NCI-H69 (cell line): ENCODE results near the gene GRK1.

Experiments
- DNase-seq: peaks from one replicate; lab custom pipeline; 2025; lab: John Stamatoyannopoulos, UW

Gene GRK1

GRCh38 chr13:113632706-113633484 lies 34.1 kb upstream of the GRK1 start:
- DNase-seq: no peak

- no peak for DNase-seq
These were observed 33.5 kb upstream of the GRK1 start for GRCh38 chr13:113633485-113633873.

GRCh38 chr13:113634279-113635047 lies 32.6 kb upstream of the GRK1 start:
- DNase-seq: no peak

GRCh38 chr13:113635048-113635420 lies 32.0 kb upstream of the GRK1 start:
- no peak for DNase-seq

GRCh38 chr13:113635709-113636108 lies 31.3 kb upstream of the GRK1 start:
- no peak for DNase-seq

- no peak for DNase-seq
These were observed 30.6 kb upstream of the GRK1 start for GRCh38 chr13:113636266-113636963.

GRCh38 chr13:113637262-113638160 lies 29.5 kb upstream of the GRK1 start:
- no peak for DNase-seq

- no peak for DNase-seq
These were observed 28.8 kb upstream of the GRK1 start for GRCh38 chr13:113638173-113638746.

- no peak for DNase-seq
These were observed 28.2 kb upstream of the GRK1 start for GRCh38 chr13:113638806-113639205.

GRCh38 chr13:113639616-113640262 lies 27.3 kb upstream of the GRK1 start:
- no peak for DNase-seq

- no peak for DNase-seq
These were observed 25.6 kb upstream of the GRK1 start for GRCh38 chr13:113641426-113641825.

- DNase-seq: no peak
These were observed 24.5 kb upstream of the GRK1 start for GRCh38 chr13:113642563-113642962.

- DNase-seq: no peak
These were observed 23.4 kb upstream of the GRK1 start for GRCh38 chr13:113643593-113643992.

- no peak for DNase-seq
These were observed 22.2 kb upstream of the GRK1 start for GRCh38 chr13:113644800-113645199.

- no peak for DNase-seq
These were observed 21.7 kb upstream of the GRK1 start for GRCh38 chr13:113645329-113645728.

GRCh38 chr13:113646376-113646775 lies 20.6 kb upstream of the GRK1 start:
- peak; percentile 53 for DNase-seq

- DNase-seq: peak; percentile 36
These were observed 20.1 kb upstream of the GRK1 start for GRCh38 chr13:113646921-113647340.

GRCh38 chr13:113647351-113648215 lies 19.4 kb upstream of the GRK1 start:
- peak; percentile 96 for DNase-seq

- DNase-seq: no peak
These were observed 18.8 kb upstream of the GRK1 start for GRCh38 chr13:113648216-113648610.

- DNase-seq: no peak
These were observed 17.8 kb upstream of the GRK1 start for GRCh38 chr13:113649212-113649611.
